ENCODE data around the gene CSNK2A1.

The CSNK2A1 gene

GRCh38 chr20:504632-505075, 38.9 kb downstream of the CSNK2A1 start:
- Mint-ChIP-seq H3K9me3 (no peaks in the 10 kb centered on the region), H3K27ac (no peak overlapping the region), H3K27me3 (ENCODE audit: low read depth, poor library complexity) (no peaks in the 10 kb centered on the region), H3K4me1 (no peaks in the 10 kb centered on the region), H3K4me3 (no peak overlapping the region), H3K36me3 (ENCODE audit: low read depth) (peaks cover 71% of the 10 kb centered on the region)
- no peak for DNase-seq
- no peak for TF ChIP-seq CTCF (IDR thresholded peaks at IDR 0.05)

GRCh38 chr20:503048-503737, 40.4 kb downstream of the CSNK2A1 start:
- H3K27ac Mint-ChIP-seq = peak overlapping the region; percentile 25
- H3K36me3 Mint-ChIP-seq (ENCODE audit: low read depth) = peaks cover 71% of the 10 kb centered on the region
- H3K4me3 Mint-ChIP-seq = no peak overlapping the region
- no peak for TF ChIP-seq CTCF (IDR thresholded peaks at IDR 0.05)
- H3K9me3 Mint-ChIP-seq = no peaks in the 10 kb centered on the region
- no peak for DNase-seq
- no peaks in the 10 kb centered on the region for H3K4me1 Mint-ChIP-seq
- no peaks in the 10 kb centered on the region for H3K27me3 Mint-ChIP-seq (ENCODE audit: low read depth, poor library complexity)

- DNase-seq = no peak
- Mint-ChIP-seq H3K9me3 (no peaks in the 10 kb centered on the region), H3K4me3 (no peak overlapping the region), H3K27ac (no peak overlapping the region), H3K27me3 (ENCODE audit: low read depth, poor library complexity) (no peaks in the 10 kb centered on the region), H3K4me1 (no peaks in the 10 kb centered on the region), H3K36me3 (ENCODE audit: low read depth) (peaks cover 73% of the 10 kb centered on the region)
- TF ChIP-seq CTCF (IDR thresholded peaks at IDR 0.05) = no peak
Observed at GRCh38 chr20:497979-498378, 45.6 kb downstream of the CSNK2A1 start.

DNA sequence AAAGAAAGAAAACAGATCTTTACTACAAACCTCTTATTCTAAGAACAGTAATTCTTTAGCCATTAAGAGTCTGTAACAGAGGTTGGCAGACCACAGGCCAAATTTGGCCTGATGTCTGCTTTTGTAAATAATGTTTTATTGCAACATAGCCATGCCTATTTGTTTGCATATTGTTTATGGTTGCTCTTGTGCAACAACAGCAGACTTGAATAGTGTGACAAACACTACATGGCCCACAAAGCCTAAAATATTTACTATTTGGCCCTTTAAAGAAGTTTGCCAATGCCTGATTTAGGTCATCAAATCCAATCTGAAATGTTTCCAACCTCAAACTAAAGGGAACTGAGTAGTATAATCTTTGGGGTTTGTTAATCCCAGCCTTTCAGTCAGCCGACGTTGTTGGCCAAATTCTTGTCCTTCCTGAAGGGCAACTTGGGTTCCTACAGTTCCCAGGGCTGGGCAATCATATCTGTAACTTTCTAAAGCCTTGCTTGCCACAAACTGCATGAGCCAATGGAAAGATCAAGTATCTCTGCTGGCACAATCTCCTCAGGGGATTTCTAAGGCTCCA, 47.4 kb downstream of the CSNK2A1 start:
- Mint-ChIP-seq H3K36me3 (ENCODE audit: low read depth) (peaks cover 79% of the 10 kb centered on the region), H3K9me3 (no peaks in the 10 kb centered on the region), H3K4me1 (no peaks in the 10 kb centered on the region), H3K27ac (peak overlapping the region; percentile 22), H3K4me3 (no peak overlapping the region), H3K27me3 (ENCODE audit: low read depth, poor library complexity) (no peaks in the 10 kb centered on the region)
- DNase-seq = no peak
- no peak for TF ChIP-seq CTCF (IDR thresholded peaks at IDR 0.05)

DNA sequence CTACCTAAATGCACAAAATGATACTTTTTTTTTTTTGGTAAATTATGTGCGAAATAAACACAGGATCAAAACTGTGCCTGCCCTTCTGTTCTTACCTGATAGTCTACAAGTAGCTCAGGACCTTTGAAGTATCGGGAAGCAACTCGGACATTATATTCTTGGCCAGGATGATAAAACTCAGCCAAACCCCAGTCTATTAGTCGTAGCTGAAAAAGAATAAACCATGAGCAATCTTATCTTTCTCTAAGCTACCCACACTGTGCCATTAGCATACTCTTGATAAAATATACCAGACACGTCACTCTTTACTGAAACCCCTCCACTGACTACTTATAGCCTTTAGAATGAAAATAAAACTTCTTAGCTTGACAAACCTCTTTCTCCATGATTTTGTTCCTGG, 51.4 kb downstream of the CSNK2A1 start:
- H3K27me3 Mint-ChIP-seq (ENCODE audit: low read depth, poor library complexity) = no peaks in the 10 kb centered on the region
- no peak for TF ChIP-seq CTCF (IDR thresholded peaks at IDR 0.05)
- H3K27ac Mint-ChIP-seq = no peak overlapping the region
- DNase-seq = no peak
- H3K4me1 Mint-ChIP-seq = no peaks in the 10 kb centered on the region
- peaks cover 78% of the 10 kb centered on the region for H3K36me3 Mint-ChIP-seq (ENCODE audit: low read depth)
- H3K4me3 Mint-ChIP-seq = no peak overlapping the region
- H3K9me3 Mint-ChIP-seq = no peaks in the 10 kb centered on the region

DNA sequence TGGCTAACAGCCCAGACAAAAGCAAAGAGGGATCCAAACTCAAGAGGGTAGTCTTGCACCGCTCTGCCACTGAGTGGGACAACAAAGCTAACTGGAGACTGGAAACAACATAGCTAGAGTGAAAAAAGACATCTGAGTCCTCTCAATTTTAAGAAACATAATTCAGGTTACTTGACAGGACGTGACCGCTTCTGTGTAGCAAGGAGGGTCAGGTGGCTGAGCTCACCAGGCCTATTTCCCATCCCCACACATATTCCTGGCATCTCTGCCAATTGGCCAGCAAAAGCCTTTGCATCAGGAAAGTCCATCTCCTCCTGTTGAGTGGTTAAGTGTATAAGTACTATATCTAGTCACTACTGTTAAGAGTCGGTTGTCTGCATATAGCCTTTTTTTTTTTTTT, 55.9 kb downstream of the CSNK2A1 start:
- Mint-ChIP-seq H3K4me3 (no peak overlapping the region), H3K9me3 (no peaks in the 10 kb centered on the region), H3K4me1 (no peaks in the 10 kb centered on the region), H3K36me3 (ENCODE audit: low read depth) (peaks cover 89% of the 10 kb centered on the region), H3K27ac (no peak overlapping the region), H3K27me3 (ENCODE audit: low read depth, poor library complexity) (no peaks in the 10 kb centered on the region)
- DNase-seq = no peak
- no peak for TF ChIP-seq CTCF (IDR thresholded peaks at IDR 0.05)
